Breast epithelium (tissue), 3 donors: ENCODE data around the gene EIF2B5.

Experiments used
- POLR2A ChIP-seq: fragments of 450-650 bp; IDR thresholded peaks from one replicate; pipeline ENCODE4 v1.6.1; 2016; ENCODE audit warnings: antibody characterized with exemption, mild to moderate bottlenecking, moderate library complexity
- TF ChIP-seq, protein P1 (sequence below), 3 donors: fragments of 450-650 bp; IDR thresholded peaks; one replicate each; pipeline ENCODE4 v1.5.1; 2016 to 2017; ENCODE audit warnings: antibody characterized with exemption in 3 of 3, mild to moderate bottlenecking in 3 of 3, moderate library complexity in 3 of 3

GRCh38 chr3:184154885-184155643 lies 19.9 kb downstream of the EIF2B5 start, which contains the start of gene DVL3:
- TF ChIP-seq, protein P1, sequence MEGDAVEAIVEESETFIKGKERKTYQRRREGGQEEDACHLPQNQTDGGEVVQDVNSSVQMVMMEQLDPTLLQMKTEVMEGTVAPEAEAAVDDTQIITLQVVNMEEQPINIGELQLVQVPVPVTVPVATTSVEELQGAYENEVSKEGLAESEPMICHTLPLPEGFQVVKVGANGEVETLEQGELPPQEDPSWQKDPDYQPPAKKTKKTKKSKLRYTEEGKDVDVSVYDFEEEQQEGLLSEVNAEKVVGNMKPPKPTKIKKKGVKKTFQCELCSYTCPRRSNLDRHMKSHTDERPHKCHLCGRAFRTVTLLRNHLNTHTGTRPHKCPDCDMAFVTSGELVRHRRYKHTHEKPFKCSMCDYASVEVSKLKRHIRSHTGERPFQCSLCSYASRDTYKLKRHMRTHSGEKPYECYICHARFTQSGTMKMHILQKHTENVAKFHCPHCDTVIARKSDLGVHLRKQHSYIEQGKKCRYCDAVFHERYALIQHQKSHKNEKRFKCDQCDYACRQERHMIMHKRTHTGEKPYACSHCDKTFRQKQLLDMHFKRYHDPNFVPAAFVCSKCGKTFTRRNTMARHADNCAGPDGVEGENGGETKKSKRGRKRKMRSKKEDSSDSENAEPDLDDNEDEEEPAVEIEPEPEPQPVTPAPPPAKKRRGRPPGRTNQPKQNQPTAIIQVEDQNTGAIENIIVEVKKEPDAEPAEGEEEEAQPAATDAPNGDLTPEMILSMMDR (IDR thresholded peaks at IDR 0.05) = no peak
- TF ChIP-seq POLR2A = no peak
